PFSK-1 (cell line): ENCODE measurements around the gene APLP2.

Experiments
- FOXP2 ChIP-seq: optimal IDR thresholded peaks from 2 replicates; pipeline ENCODE3; 2011; ENCODE audit warnings: borderline replicate concordance, control low read depth, inconsistent platforms; ENCODE audit not compliant: insufficient read depth; ENCODE audit errors: extremely low read length, extremely low read depth
- POLR2AphosphoS5 ChIP-seq: IDR thresholded peaks from 2 replicates; pipeline ENCODE4 v1.6.1; 2012; ENCODE audit warnings: low read depth, mild to moderate bottlenecking, control low read depth, low read length, moderate library complexity
- REST ChIP-seq, 2 experiments: IDR thresholded peaks; 2 replicates each; pipeline versions ENCODE4 v1.6.1 to v1.8.0; 2011 to 2012; ENCODE audit warnings: low read depth in 2 of 2, low read length in 2 of 2, control low read depth in 1 of 2, inconsistent platforms in 1 of 2, mild to moderate bottlenecking in 1 of 2, moderate library complexity in 1 of 2; ENCODE audit not compliant: insufficient read depth in 1 of 2
- SIN3A ChIP-seq: IDR thresholded peaks from 2 replicates; pipeline ENCODE4 v1.6.1; 2012; ENCODE audit warnings: mild to moderate bottlenecking, low read length, moderate library complexity, borderline replicate concordance; ENCODE audit not compliant: insufficient read depth
- TAF1 ChIP-seq: IDR thresholded peaks from 2 replicates; pipeline ENCODE4 v1.6.1; 2012; ENCODE audit warnings: low read length, control low read depth, borderline replicate concordance; ENCODE audit not compliant: insufficient read depth

APLP2 gene

GRCh38 chr11:130133716-130134115 is 64.0 kb downstream of the APLP2 start:
- TF ChIP-seq FOXP2, result no peak

DNA sequence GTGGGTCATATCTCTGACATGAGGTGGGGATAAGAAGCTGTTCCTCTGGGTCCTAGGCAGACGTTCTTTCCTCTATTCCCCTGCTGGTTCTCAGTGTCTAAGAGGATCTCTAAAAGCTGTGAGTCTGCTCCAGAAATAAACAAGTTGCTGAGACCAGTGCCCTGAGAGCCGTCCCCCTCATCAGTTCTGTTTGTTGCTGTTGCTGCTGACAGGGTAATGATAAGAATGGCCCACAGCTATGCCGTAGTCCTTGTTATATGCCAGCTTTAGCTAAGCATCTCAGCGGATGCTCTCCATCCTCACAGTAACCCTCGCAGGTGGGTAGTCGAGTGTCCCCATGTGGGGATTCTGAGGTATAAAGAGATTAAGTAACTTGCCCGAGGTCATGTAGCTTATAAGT is 66.4 kb downstream of the APLP2 start:
- TF ChIP-seq REST (IDR thresholded peaks at IDR 0.05; ENCODE audit: insufficient read depth in 1 of 2, low read depth in 2 of 2, low read length in 2 of 2) (no peak), TAF1 (no peak), SIN3A (no peak), POLR2AphosphoS5 (no peak), FOXP2 (no peak)

- TF ChIP-seq FOXP2 (no peak), REST (IDR thresholded peaks at IDR 0.05; ENCODE audit: insufficient read depth in 1 of 2, low read depth in 2 of 2, low read length in 2 of 2) (no peak), SIN3A (no peak), POLR2AphosphoS5 (no peak), TAF1 (no peak)
Measured at GRCh38 chr11:130137999-130138398, 68.3 kb downstream of the APLP2 start.

- TF ChIP-seq POLR2AphosphoS5, result no peak
- no peak for TF ChIP-seq SIN3A
- no peak for TF ChIP-seq TAF1
- TF ChIP-seq FOXP2, result no peak
- TF ChIP-seq REST (IDR thresholded peaks at IDR 0.05; ENCODE audit: insufficient read depth in 1 of 2, low read depth in 2 of 2, low read length in 2 of 2), result no peak
Measured at GRCh38 chr11:130139401-130139800, 69.7 kb downstream of the APLP2 start.

- TF ChIP-seq FOXP2 (no peak), REST (IDR thresholded peaks at IDR 0.05; ENCODE audit: insufficient read depth in 1 of 2, low read depth in 2 of 2, low read length in 2 of 2) (no peak), POLR2AphosphoS5 (no peak), SIN3A (no peak), TAF1 (no peak)
Measured at GRCh38 chr11:130141561-130142341, 72.1 kb downstream of the APLP2 start.
